ENCODE data around the gene F13A1. TPM values are rescaled to one million over a fixed set of nuclear protein-coding genes. Genes with fewer than 3 reads are reported as not detected.

Gene F13A1
- polyA plus RNA-seq, 1 donor (not counting 4 experiments of a cell fraction or from before 2014, with no cell fraction given) = not detected

DNA sequence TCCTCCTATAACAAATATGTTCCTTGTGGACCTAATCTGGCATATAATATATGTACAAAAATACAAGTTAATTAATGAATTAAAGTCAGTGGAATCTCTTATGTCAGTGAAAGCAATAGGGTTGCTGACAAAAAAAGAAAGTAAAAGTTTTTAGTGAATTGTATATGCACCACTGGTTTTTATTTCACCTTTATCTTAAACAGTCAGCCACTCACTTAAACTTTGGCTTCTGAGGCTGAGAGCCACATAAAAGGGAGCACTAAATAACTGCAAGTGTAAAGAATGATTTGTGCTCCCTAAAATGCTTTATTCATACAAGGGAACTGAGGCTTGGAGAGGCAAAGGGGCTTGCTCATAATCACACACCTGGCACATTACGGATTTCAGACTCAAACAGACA is 9.9 kb upstream of the F13A1 start:
- Histone ChIP-seq H3K36me3 (ENCODE audit: control insufficient read depth in 2 of 2, extremely low read depth in 1 of 2, insufficient read depth in 2 of 2, low read length in 2 of 2) (no peaks in the 10 kb centered on the region), H3K9me3 (ENCODE audit: control insufficient read depth, low read depth, low read length) (no peaks in the 10 kb centered on the region), H3K9ac (ENCODE audit: control insufficient read depth, extremely low read depth, insufficient read depth, low read length) (no peak overlapping the region), H3K4me1 (ENCODE audit: control insufficient read depth, extremely low read depth, insufficient read depth, low read length) (no peaks in the 10 kb centered on the region), H3K4me2 (ENCODE audit: control insufficient read depth, extremely low read depth, insufficient read depth, low read depth, low read length) (no peak overlapping the region), H4K20me1 (ENCODE audit: control insufficient read depth, extremely low read depth, insufficient read depth, low read length) (no peaks in the 10 kb centered on the region), H3K9me1 (ENCODE audit: control insufficient read depth, extremely low read depth, insufficient read depth, low read length) (no peaks in the 10 kb centered on the region), H3K27ac (ENCODE audit: control insufficient read depth, insufficient read depth, low read length) (no peak overlapping the region), H3K27me3 (ENCODE audit: control insufficient read depth, extremely low read depth, insufficient read depth, low read length) (no peaks in the 10 kb centered on the region), H3K4me3 (ENCODE audit: control insufficient read depth in 2 of 3, extremely low read depth in 1 of 3, insufficient read depth in 2 of 3, low read depth in 1 of 3, low read length in 3 of 3) (no peak overlapping the region), H3K79me2 (ENCODE audit: control insufficient read depth, insufficient read depth, low read length) (no peaks in the 10 kb centered on the region), H2AFZ (ENCODE audit: control insufficient read depth, low read length) (no peak overlapping the region)
- TF ChIP-seq EZH2 (IDR thresholded peaks at IDR 0.05; ENCODE audit: low read length) (no peak), CTCF (optimal IDR thresholded peaks at IDR 0.05 in 1 of 3, IDR thresholded peaks at IDR 0.05 in 1 of 3, conservative IDR thresholded peaks at IDR 0.05 in 1 of 3; ENCODE audit: extremely low read depth in 1 of 3, insufficient read depth in 2 of 3, low read length in 3 of 3) (no peak)
- FAIRE-seq = no peak
- dilution Hi-C loops (cut with MboI; ENCODE audit: extremely low pct_ligation_motif_present, low sequenced_read_pairs) = no loop called here
- DNase-seq (ENCODE audit: low read depth, low spot score) = no peak

DNA sequence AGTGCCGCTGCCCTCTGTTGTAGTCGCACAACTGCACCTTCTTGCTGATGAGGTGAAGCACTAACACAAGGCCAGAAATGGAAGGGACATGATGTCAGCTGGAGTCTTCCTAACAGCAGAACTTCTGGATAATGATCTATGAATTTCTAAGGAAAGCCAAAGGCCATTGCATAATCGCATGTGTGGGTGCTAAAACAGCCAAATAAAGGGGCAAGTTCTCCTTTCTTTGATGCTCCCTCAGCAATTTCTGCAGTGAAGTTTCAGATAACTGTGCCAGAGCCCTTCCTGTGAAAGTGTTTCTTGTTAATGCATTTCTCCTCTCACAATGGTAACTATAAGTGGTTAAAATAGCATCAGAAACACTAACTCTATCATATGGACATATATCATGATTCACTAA is 8.0 kb upstream of the F13A1 start:
- FAIRE-seq (no peak), DNase-seq (ENCODE audit: low read depth, low spot score) (no peak)
- no peaks in the 10 kb centered on the region for H3K27me3 ChIP-seq (ENCODE audit: control insufficient read depth, extremely low read depth, insufficient read depth, low read length)
- no peak overlapping the region for H2AFZ ChIP-seq (ENCODE audit: control insufficient read depth, low read length)
- H4K20me1 ChIP-seq (ENCODE audit: control insufficient read depth, extremely low read depth, insufficient read depth, low read length) = no peaks in the 10 kb centered on the region
- H3K9me3 ChIP-seq (ENCODE audit: control insufficient read depth, low read depth, low read length) = no peaks in the 10 kb centered on the region
- H3K9me1 ChIP-seq (ENCODE audit: control insufficient read depth, extremely low read depth, insufficient read depth, low read length) = no peaks in the 10 kb centered on the region
- dilution Hi-C loops (cut with MboI; ENCODE audit: extremely low pct_ligation_motif_present, low sequenced_read_pairs) = no loop called here
- H3K4me1 ChIP-seq (ENCODE audit: control insufficient read depth, extremely low read depth, insufficient read depth, low read length) = no peaks in the 10 kb centered on the region
- no peak overlapping the region for H3K9ac ChIP-seq (ENCODE audit: control insufficient read depth, extremely low read depth, insufficient read depth, low read length)
- H3K36me3 ChIP-seq (ENCODE audit: control insufficient read depth in 2 of 2, extremely low read depth in 1 of 2, insufficient read depth in 2 of 2, low read length in 2 of 2) = no peaks in the 10 kb centered on the region
- TF ChIP-seq EZH2 (IDR thresholded peaks at IDR 0.05; ENCODE audit: low read length) (no peak), CTCF (optimal IDR thresholded peaks at IDR 0.05 in 1 of 3, IDR thresholded peaks at IDR 0.05 in 1 of 3, conservative IDR thresholded peaks at IDR 0.05 in 1 of 3; ENCODE audit: extremely low read depth in 1 of 3, insufficient read depth in 2 of 3, low read length in 3 of 3) (no peak)
- no peak overlapping the region for H3K27ac ChIP-seq (ENCODE audit: control insufficient read depth, insufficient read depth, low read length)
- no peak overlapping the region for H3K4me2 ChIP-seq (ENCODE audit: control insufficient read depth, extremely low read depth, insufficient read depth, low read depth, low read length)
- H3K79me2 ChIP-seq (ENCODE audit: control insufficient read depth, insufficient read depth, low read length) = no peaks in the 10 kb centered on the region
- H3K4me3 ChIP-seq (ENCODE audit: control insufficient read depth in 2 of 3, extremely low read depth in 1 of 3, insufficient read depth in 2 of 3, low read depth in 1 of 3, low read length in 3 of 3) = no peak overlapping the region

All from keratinocyte (primary cell).